CD1c-positive myeloid dendritic cell (primary cell): ENCODE data around the gene BLNK.

ENCODE experiments used
- DNase-seq: peaks from one replicate; pipeline ENCODE4 v3.0.0-alpha.2; 2016; ENCODE audit errors: extremely low spot score

Gene BLNK

DNA sequence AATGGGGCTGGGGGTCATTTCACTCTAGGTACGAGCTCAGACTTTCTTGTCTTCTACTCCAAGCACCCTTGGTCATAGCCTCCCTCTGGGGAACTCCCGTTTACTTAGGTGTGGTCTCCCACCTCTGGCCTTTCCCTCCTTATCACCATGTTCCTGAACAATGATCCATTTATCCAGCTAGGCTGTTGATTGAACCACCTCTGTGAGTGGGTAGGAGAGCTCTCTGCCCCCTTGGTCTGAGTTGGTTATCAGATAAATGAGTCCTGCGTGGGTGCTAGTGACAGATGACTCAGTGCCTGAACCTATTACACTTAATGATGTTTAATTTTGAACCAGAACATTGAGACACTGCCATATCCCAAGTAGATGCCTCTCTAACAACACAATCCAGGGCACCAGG lies 9.4 kb downstream of the BLNK start:
- DNase-seq: no peak

DNA sequence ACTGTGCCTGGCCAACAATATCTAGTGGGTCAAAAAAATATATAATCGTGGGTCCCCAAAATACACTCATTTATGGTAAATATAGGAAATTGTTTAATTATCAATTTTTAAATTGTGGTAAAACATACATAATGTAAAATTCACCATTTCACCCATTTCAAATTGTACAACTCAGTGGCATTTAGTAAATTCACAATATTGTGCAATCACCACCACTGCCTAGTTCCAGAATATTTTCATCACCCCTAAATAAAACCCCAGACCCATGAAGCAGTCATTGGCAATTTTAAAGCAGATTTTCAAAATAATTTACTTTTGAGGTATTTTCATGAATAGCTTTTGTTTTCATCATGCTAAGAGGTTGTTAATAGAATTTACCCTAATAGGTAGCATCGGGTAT lies 10.2 kb downstream of the BLNK start:
- no peak for DNase-seq

DNA sequence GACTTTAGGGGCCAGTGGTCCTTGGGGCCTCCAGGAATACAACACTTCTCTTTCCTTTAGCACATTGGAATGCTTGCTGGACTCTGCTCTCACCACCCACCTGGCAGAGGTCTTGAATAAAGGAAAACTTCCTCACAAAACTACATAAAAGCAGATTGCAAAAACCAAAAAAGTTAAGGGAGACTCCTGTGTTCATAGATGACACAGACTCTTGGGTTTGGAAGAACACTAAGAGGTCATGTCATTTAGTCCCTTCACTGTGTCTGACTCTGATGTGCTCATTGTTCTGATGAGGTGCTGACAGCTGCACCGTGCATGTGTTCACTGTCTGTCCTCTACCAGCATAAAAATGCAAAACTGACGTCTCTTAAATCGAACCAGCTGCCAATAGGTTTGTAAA lies 11.4 kb downstream of the BLNK start:
- DNase-seq: no peak

DNA sequence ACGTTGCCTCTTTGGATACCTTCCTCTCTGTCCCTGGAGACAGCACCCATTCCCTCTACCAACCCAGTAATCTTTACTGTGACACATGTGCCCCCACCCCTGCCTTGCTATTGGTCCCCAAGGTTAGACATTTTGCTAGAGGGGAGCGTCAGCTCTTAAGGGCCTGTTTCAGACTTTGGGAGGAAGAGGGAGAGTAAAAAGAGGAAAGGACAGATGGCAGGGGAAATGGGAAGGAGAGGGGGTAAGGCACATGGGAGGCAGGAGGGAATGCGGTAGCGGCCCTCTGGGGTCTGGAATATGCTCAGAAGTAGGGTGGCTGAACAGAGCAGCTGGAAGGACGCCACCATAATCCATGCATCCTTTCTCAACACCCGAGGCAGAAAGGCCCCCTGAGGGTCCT lies 12.2 kb downstream of the BLNK start:
- DNase-seq: no peak

DNA sequence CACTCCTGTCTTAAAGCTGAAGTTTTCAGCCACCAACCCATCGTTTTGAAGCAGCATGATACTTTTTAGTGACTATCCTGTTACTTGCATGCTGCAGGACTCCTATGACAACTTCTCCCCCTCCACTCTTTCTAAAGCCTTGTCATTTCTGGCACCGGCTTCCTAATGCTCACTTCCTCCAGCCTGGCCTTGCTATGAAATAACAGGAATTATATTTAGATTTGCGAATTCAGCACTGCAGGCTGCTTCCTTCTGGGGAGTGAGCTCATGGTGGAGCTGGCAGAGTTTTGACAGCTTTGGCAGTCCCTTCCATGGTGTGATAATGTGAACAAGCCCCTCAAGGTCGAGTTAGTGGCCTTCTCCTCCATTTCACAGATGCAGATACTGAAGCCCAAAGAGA lies 13.4 kb downstream of the BLNK start:
- peak; percentile 83 for DNase-seq

DNA sequence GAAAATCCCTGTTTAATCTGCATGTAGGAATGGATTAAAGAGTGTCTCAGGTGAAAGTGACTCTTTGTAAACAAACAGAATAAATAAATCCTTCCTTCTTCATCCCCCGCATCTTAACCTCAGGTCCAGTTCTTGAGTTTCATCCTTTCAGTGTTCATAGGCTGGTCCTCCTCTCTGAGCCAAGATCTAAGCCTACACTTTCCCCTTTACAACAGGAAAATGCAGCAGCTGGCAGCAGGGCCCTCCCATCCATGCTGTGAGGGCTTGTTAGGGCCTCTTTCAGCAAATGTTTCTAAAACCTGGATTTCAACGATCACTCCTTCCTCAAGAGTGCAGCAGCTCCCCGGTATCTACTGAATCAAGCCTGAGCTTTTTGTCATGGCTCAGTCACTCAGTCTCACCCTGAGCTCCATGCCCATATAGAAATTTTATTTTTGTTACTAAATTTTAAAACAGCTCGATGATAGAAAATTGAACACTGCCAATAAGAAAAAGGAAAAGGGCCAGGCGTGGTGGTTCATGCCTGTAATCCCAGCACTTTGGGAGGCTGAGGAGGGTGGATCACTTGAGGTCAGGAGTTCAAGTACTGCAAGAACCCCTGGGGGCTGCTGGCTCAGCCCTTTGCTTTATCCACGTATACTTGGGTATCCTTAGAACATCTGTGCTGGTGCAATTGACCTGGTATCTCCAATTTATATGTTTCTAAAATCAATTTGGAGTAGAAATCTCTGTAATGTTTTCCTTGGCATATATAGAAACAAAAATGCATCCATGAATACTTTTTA lies 15.6 kb downstream of the BLNK start:
- no peak for DNase-seq

DNA sequence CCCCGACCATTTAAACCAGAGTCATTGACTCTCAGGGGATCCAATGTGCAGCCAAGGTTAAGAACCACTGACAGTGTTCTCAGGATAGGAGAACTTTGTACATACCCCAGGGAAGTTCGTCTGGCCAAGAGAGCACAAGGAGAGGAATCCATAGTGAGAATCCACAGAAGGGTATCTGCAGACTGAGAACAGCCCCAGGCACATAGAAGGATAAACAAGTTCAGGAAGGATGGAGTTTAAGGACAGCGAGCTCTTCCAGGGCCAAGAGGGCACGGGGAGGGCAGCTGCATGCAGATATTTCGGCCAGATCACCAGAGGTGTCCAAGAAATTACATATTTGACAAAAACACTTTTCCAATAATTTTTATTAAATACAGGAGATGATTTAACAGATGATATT lies 16.4 kb downstream of the BLNK start:
- no peak for DNase-seq

DNA sequence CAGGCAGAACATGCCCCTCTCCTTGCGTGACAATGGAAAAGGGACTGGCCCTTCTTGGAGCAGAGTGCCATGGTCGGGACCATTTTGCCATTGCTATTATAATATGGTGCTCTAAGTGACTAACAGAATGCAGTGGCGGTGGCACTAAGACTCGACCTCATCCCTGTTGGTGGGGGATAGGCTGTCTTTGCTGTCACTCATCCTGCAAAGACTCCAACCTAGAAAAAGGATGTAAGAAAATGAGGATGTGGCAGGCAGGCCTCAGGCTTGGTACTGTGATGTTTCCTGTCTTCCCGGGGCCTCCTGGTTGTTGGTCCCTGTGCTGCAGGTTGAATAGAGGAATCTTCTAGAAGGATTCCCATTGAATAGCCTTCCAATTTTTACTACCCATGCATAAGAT lies 18.6 kb downstream of the BLNK start:
- no peak for DNase-seq

DNA sequence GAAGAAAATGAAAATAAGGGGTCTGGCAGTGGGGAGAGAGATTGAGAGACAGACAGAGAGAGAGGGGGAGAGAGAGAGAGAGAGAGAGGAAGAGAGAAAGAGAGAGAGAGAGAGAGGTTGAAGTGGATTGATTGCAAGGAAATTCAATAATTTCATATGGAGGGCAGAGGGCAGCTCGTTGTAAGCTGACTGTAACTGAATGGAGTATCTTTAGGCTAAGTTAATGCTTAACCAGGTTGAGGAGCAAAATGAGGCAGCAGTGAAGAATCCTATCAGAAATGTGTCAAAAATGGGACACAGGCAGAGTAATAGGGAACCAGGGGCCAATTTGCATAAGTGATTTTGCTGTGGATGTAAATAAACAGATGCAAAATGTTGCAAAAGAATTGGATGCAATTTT lies 21.0 kb downstream of the BLNK start:
- no peak for DNase-seq

DNA sequence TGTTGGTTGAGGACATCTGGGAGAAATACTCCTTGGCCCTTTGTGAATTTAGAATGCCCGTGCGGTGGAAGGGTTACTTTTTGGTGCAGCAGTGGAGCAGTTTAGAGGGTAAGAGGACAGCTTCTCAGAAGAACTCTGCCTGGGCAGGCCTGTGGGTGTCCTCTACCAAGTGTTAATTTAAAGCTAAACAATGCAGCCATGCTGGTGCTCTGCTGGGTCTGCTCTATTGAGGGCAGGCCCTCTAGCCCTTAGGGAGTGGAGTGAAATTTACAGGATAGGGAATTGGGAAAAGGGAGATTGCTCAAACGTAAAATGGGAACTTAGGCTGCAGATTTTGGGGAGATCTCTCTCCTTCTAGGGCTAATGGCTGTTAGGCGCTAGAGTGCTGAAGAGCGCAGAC lies 22.1 kb downstream of the BLNK start:
- no peak for DNase-seq

DNA sequence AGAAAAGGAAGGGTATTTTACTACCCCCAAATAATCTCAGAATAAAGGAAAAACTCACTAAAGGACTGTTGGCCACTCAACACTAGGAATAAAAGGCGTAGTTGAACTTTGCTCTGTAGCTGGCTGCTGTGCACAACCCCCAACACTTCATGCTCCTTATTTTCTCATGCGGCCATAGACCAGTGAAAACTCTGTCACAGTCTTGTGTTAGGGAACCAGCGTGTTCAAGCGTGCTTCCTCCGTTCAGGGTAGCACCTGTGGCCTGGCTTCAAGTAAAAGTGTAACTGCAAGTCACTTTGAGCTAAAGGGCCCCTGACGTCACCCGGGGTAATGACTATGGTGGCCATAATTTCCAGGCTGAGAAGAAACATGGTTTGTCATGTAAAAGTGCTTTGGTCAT lies 27.0 kb downstream of the BLNK start:
- no peak for DNase-seq

DNA sequence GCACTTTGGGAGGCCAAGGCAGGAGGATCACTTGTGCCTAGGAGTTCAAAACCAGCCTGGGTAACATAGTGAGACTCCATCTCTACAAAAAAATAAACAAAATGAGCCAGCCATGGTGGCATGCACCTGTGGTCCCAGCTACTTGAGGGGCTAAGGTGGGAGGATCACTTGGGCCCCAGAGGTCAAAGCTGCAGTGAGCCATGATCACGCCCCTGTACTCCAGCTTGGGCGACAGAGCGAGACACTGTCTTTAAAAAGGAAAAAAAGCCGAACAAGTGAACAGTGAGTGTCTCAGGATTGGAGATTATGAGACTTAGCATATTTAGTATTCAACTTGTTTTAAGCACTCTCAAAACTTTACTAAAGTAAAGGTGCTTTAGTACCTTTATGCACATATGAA lies 28.1 kb downstream of the BLNK start:
- no peak for DNase-seq

DNA sequence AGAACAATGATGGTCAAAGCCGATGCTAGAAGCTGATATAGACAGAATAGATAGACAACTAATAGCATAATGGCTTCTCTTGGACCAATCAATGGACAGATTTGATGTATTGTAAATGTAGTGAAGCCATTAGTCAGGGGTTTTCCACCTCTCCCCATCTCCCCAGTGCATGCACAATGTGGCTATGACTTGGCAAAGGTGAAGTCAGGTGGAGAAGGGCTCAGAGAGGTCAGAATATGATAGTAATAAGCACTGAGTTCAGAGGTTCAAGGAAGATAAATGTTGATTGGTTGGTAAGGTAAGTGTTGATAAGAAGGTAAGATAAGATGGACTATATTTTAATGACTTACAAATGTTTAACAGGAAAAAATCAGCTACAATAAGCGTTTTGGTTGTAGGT lies 28.5 kb downstream of the BLNK start:
- no peak for DNase-seq

DNA sequence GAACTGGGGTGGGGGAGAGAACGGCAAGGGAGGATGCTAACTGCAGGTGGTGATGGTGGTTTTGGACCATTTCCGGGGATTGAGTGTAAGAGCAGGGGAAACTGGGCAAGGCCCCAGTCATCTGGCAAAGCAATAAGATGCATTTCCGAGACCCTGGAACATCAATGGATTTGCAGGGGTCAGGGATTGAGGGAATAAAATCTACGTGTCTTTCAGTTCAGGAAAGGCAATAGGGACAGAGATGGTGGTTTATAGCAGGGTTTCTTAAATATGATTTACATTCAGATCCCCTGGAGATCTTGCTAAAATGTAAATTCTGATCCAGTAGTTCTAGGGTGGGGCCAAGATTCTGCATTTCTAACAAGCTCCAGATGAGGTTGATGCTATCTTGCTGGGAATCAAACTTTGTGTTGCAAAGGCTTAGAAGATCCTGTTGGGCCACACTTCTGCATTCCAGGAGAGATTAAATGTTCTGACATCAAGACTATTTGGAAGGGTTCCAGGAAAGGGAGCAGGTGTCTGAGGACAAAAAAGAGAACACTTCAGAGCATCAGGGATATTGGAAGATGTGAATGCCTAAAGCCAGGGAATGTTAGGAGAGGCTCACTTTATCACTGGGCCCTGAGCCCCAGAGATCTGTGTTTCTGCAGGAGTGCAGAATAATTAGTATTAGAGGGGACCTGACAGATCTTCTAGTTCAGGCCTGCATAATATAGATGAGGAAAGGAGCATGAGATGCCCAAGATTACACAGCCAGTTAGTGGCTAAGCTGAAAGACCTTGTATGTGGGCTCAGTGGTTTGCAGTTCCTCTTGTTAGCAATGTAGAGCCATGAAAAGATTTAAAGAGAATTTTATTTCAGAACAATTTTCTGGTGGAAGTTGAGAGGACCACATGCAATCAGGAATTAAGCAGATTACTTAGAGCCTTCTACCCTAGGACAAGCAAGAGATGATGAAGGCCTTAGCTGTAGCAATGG lies 32.4 kb downstream of the BLNK start:
- peak; percentile 39 for DNase-seq

DNA sequence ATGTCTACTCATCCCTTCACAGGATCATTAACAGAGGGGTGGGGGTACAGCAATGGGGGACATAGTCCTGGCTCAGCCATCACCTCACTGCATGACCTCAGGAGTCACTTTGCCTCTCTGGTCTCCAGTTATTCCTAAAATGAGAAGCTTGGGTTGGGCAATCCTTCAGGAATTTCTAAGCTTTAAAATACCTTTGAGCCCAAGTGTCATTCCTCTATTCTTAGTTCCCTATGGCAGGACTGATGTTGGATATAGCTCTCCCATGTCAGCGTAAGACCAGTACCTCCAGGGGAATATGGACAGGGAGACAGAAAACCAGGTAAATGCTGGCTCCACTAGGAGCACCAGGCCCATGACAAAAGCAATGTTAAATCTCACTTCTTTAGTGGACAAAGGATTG lies 34.5 kb downstream of the BLNK start:
- no peak for DNase-seq

DNA sequence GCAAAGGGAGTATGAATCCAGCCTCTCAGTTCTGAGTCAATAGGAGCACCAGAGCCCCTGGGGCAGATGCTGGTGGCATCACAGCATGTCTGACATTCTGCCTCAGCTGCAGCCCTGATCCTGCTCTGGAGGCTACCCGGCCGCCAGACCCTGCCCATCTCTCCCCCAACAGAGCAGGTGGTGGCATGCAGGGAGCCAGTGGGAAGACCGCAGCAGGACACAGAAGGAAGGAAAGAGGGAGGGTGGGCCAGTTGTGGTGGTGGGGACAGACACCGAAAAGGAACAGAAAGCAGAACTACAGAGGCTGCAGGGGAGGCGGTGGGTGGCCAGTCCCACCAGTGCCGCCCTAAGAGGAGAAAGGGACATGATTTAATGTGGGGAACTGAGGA lies 35.3 kb downstream of the BLNK start:
- peak; percentile 39 for DNase-seq

DNA sequence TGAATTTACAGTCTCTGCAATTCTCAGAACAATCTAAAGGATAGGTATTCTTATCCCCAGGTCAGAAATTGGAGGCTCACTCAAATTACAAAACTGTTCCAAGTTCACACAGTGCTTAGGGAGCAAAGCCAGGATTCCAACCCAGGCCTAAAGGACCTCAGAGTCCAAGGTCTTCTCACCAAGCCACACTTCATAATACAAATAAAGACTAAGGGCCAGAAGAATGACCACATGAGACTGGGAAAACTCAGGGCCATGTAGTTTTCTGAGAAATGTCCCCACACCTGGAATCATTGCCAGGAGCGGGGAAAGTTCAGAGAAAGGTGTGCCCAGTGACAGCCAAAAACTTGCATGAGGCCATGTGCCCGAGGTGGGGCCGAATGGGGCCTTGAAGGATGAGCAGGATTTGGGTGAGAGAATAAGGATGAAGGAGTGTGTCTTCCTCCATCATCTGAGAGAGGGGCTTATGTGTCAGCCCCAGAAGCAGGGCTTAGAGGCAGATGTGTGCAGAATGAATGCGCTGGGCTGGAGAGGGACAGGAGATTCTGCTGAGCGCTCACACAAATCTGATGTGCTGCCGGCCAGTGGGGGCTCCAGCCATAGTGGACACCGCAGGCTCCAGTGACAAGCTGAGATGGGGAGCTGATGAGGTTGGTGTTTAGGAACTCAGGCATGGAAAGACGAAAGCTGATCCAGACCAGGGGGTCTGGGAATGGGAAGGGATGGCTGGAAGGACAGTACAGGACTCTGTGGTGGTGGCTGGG lies 35.9 kb downstream of the BLNK start:
- DNase-seq: no peak

DNA sequence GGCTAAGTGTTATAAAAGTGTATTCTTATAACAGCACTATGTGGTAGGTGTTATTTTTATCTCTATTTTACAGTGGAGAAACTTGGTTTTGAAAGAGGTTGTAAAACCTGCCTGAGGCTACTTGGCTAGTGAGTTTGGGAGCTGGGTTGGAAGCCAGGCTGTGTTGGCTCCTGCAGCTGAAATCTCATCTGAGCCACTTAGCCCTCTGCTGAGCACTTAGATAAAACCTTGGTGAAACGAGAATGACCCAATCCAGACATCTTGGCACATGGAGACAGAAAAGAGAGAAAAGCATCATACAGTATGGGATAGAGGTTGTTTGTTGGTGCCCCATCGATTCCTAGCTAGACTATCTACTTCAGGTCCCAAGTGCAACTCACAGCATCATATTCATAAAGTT lies 37.4 kb downstream of the BLNK start:
- no peak for DNase-seq

DNA sequence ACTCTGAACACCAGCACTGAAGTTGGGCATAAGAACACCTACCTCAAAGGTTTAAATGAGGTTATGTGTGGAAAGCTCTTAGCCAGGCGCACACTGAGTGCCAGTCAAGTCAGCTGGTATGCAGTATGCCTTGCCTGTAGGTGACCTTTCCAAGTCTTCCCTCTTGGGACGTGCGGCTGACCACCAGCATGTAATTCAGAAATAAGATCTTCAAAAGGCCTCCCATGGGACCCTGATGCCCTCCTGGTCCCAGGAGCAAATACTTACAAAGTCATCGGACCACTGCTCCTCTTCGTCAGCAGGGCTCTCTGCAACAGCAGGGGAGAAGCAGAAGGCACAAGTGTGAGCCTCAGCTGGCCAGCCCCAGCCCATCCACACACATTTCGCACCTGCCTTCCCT lies 40.8 kb downstream of the BLNK start:
- DNase-seq: no peak

DNA sequence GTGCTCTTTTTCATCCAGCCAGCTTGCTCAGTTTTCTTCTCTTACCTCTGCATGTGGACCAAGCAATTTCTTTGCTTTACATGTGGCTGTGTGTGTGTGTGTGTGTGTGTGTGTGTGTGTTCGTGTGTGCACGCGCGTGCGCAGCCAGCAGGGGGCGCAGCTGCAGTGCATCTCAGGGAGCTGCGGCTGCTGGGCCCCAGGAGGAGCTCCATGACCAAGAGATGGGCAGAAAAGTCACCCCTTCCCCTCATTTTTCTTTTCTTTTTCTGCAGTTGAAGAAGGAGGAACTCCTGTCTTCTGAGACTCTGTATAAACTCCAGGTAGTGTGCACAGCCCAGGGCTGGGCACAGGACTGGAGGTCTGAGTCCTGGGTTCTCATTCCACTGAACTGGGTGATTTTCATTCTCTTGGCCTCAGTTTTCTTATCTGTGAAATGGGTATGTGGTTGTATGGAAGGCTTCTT lies 41.8 kb downstream of the BLNK start:
- DNase-seq: peak; percentile 81

DNA sequence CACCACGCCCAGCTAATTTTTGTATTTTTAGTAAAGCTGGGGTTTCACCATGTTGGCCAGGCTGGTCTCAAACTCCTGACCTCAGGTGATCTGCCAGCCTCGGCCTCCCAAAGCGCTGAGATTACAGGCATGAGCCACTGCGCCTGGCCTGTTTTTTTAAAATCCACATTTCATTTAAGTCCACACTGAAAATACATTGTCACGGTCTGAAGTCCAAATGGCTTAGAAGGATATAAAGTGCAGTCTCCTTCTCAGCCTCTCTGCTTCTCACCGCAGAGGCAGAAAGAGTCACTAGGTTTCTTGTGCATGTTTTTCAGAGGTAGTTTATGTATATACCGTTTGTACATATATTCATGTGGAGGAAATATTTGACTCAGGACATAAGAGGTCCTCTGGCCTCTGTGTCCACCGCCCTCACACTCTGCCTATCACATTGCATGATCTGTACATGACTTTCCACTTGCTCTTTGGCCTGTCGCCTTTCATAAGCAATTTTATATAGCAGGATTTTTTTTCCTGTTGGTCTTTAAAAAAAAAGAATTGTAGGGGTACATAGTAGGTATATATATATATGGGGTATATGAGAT lies 42.9 kb downstream of the BLNK start:
- no peak for DNase-seq

DNA sequence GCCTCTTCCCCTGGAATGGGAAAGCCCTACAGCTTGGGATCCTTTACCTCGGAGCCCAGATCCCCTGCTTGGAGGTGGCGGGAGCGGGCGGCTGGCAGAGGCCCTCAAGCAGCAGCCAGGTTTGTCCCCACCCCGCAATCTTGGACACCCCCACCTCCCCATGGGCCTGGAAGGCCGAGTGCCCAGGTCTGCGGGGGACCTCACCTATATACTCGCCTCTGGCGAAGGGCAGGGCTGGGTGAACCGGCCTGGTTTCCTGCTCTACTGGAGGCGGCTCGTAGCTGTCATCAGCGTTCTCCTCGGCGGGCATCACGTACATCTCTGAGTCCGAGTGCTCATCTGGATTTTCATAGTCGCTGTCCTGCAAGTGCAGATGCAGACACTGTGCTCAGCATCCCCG lies 44.2 kb downstream of the BLNK start:
- no peak for DNase-seq
